K562 (cell line): Measurements from ENCODE around the gene APCDD1L.
"Not testable (repeated sequence)": the region's sequence is repeated elsewhere in the genome, so short reads cannot be mapped to it uniquely, and the experiment has no call there.

Experiments
- BRCA1 ChIP-seq, 2 experiments: fragments of 450-650 bp in 1 of 2; sonication (generic) in 1 of 2; formaldehyde crosslinking in 1 of 2; IDR thresholded peaks; 2 replicates each; pipeline versions ENCODE4 v1.5.0 to v1.6.1; 2017 to 2020; ENCODE audit warnings: mild to moderate bottlenecking in 1 of 2, missing genetic modification reagents in 1 of 2
- EGR1 ChIP-seq: fragments of 450-650 bp; conservative IDR thresholded peaks from 2 replicates; pipeline ENCODE4 v1.6.1; 2017; ENCODE audit warnings: mild to moderate bottlenecking
- NCOA4 ChIP-seq: fragments of 450-650 bp; IDR thresholded peaks from 2 replicates; pipeline ENCODE4 v1.6.1; 2018; ENCODE audit warnings: mild to moderate bottlenecking; ENCODE audit not compliant: partially characterized antibody
- ZNF146 ChIP-seq: IDR thresholded peaks from one replicate; pipeline ENCODE4 v1.6.1; 2018; ENCODE audit warnings: missing compliant biosample characterization; ENCODE audit not compliant: unreplicated experiment
- TF ChIP-seq, protein P1 (sequence below): fragments of 250-450 bp; sonication (Bioruptor Pico); IDR thresholded peaks from 2 replicates; pipeline ENCODE4 v1.5.0; 2020; ENCODE audit warnings: mild to moderate bottlenecking
- TF ChIP-seq, protein P2 (sequence below), 3 experiments: IDR thresholded peaks in 2 of 3; conservative IDR thresholded peaks in 1 of 3; 2 replicates each; pipeline ENCODE4 v1.5.1; 2011 to 2012; ENCODE audit warnings: low read length in 3 of 3, mild to moderate bottlenecking in 3 of 3, control low read depth in 2 of 3, improper control_type of control experiment in 1 of 3, inconsistent platforms in 1 of 3, low read depth in 1 of 3, mixed read lengths in 1 of 3, moderate library complexity in 1 of 3; ENCODE audit not compliant: insufficient read depth in 2 of 3
- TF ChIP-seq, protein P3 (sequence below): sonication (generic); formaldehyde crosslinking; IDR thresholded peaks from 2 replicates; pipeline ENCODE4 v1.8.1; 2023; ENCODE audit warnings: mild to moderate bottlenecking, missing genetic modification reagents

GRCh38 chr20:58414786-58415185 lies 100.4 kb downstream of the APCDD1L start:
- TF ChIP-seq, protein P1, sequence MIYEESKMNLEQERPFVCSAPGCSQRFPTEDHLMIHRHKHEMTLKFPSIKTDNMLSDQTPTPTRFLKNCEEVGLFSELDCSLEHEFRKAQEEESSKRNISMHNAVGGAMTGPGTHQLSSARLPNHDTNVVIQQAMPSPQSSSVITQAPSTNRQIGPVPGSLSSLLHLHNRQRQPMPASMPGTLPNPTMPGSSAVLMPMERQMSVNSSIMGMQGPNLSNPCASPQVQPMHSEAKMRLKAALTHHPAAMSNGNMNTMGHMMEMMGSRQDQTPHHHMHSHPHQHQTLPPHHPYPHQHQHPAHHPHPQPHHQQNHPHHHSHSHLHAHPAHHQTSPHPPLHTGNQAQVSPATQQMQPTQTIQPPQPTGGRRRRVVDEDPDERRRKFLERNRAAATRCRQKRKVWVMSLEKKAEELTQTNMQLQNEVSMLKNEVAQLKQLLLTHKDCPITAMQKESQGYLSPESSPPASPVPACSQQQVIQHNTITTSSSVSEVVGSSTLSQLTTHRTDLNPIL (CRISPR knock-in tag) = not testable (repeated sequence)
- not testable (repeated sequence) for TF ChIP-seq EGR1; BRCA1 (IDR thresholded peaks at IDR 0.05); BRCA1 (CRISPR knock-in tag; IDR thresholded peaks at IDR 0.05); NCOA4; ZNF146
- TF ChIP-seq, protein P2, sequence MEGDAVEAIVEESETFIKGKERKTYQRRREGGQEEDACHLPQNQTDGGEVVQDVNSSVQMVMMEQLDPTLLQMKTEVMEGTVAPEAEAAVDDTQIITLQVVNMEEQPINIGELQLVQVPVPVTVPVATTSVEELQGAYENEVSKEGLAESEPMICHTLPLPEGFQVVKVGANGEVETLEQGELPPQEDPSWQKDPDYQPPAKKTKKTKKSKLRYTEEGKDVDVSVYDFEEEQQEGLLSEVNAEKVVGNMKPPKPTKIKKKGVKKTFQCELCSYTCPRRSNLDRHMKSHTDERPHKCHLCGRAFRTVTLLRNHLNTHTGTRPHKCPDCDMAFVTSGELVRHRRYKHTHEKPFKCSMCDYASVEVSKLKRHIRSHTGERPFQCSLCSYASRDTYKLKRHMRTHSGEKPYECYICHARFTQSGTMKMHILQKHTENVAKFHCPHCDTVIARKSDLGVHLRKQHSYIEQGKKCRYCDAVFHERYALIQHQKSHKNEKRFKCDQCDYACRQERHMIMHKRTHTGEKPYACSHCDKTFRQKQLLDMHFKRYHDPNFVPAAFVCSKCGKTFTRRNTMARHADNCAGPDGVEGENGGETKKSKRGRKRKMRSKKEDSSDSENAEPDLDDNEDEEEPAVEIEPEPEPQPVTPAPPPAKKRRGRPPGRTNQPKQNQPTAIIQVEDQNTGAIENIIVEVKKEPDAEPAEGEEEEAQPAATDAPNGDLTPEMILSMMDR (IDR thresholded peaks at IDR 0.05 in 2 of 3, conservative IDR thresholded peaks at IDR 0.05 in 1 of 3; ENCODE audit: insufficient read depth in 2 of 3, low read depth in 1 of 3, low read length in 3 of 3) = not testable (repeated sequence)
- TF ChIP-seq, protein P3, sequence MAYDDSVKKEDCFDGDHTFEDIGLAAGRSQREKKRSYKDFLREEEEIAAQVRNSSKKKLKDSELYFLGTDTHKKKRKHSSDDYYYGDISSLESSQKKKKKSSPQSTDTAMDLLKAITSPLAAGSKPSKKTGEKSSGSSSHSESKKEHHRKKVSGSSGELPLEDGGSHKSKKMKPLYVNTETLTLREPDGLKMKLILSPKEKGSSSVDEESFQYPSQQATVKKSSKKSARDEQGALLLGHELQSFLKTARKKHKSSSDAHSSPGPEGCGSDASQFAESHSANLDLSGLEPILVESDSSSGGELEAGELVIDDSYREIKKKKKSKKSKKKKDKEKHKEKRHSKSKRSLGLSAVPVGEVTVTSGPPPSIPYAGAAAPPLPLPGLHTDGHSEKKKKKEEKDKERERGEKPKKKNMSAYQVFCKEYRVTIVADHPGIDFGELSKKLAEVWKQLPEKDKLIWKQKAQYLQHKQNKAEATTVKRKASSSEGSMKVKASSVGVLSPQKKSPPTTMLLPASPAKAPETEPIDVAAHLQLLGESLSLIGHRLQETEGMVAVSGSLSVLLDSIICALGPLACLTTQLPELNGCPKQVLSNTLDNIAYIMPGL (CRISPR knock-in tag) = not testable (repeated sequence)
